ENCODE measurements around the gene C16orf90. TPM values are rescaled to one million over a fixed set of nuclear protein-coding genes. Genes with fewer than 3 reads are reported as not detected.
A peak's percentile ranks its signal among the peaks of the same experiment; 100 is the strongest.

C16orf90 gene
- total RNA-seq, 2 experiments from 2014 or later, result not detected

DNA sequence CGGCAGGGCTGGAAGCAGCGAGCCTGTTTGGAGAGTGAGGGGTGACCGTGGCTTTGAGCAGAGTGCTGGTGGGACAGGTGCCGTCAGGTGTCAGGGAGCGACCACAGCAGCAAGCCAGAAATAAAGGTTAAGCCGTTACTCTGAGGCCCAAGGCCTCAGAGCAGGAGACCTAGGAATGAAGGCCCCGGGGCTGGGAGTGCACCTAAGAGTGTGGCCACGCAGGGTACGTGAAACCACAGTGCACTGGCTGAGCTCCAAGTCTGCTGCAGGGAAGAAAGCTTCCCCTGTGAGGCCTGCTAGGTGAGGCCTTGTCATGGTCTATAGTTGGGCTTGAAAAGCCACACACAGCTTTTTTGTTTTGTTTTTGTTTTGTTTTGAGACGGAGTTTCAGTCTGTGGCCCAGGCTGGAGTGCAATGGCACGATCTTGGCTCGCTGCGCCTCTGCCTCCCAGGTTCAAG, 14.2 kb upstream of the C16orf90 start:
- POLR2A ChIA-PET, result interaction anchor here (0.6 to 3.5 kb wide), 11 partner anchors 10 to 907 kb away, joined by 3 to 34 read pairs (median 4); partner anchors contain the start of genes CLUAP1, CORO7, ZNF174 and ZNF263
- CTCF ChIA-PET, result interaction anchor here (1.0 kb wide), 1 partner anchor 8 kb away, joined by 4 read pairs; no protein-coding TSS in a partner anchor
- TF ChIP-seq CTCF (IDR thresholded peaks at IDR 0.05), result no peak
- ATAC-seq (ENCODE audit: poor library complexity) (peak; percentile 99), DNase-seq (peak; percentile 65 to 92 (median 84))
- Mint-ChIP-seq H3K27me3 (no peaks in the 10 kb centered on the region), H3K4me3 (peak overlapping the region; percentile 40), H3K4me1 (ENCODE audit: low read depth) (peaks cover 54% of the 10 kb centered on the region), H3K9me3 (no peaks in the 10 kb centered on the region), H3K36me3 (ENCODE audit: low read depth) (peaks cover 80% of the 10 kb centered on the region), H3K27ac (peak overlapping the region; percentile 98)
- H3K27me3 ChIP-seq (ENCODE audit: control insufficient read depth in 1 of 2, insufficient read depth in 2 of 2, low read length in 2 of 2), result no peaks in the 10 kb centered on the region
- H3K36me3 ChIP-seq (ENCODE audit: insufficient read depth, low read length), result peaks cover 61% of the 10 kb centered on the region
- H3K9me3 ChIP-seq (ENCODE audit: control insufficient read depth in 1 of 2, insufficient read depth in 1 of 2, low read length in 2 of 2), result no peaks in the 10 kb centered on the region
- H3K27ac ChIP-seq (ENCODE audit: low read depth in 1 of 2, low read length in 2 of 2), result peak overlapping the region; percentile 72 to 74
- H3K4me3 ChIP-seq (ENCODE audit: low read length), result peak overlapping the region; percentile 5
- peaks cover 50% of the 10 kb centered on the region for H3K4me1 ChIP-seq (ENCODE audit: insufficient read depth, low read length)
- intact Hi-C loops (cut with DNase I, micrococcal nuclease), result loop anchor here in 1 of 2 experiments (1.0 kb wide), 1 partner anchor 9 kb away; no protein-coding TSS in a partner anchor

- peaks cover 53% of the 10 kb centered on the region for H3K4me1 ChIP-seq (ENCODE audit: insufficient read depth, low read length)
- no peak for ATAC-seq (ENCODE audit: poor library complexity)
- POLR2A ChIA-PET, result interaction anchor here (0.6 to 3.5 kb wide), 5 partner anchors 9 to 907 kb away, joined by 3 to 34 read pairs (median 4); partner anchors contain the start of genes CLUAP1, CORO7 and ZNF263
Measured at GRCh38 chr16:3508736-3509135, 13.4 kb upstream of the C16orf90 start.

GRCh38 chr16:3503523-3503922, 8.2 kb upstream of the C16orf90 start:
- no peaks in the 10 kb centered on the region for H3K27me3 Mint-ChIP-seq

More at GRCh38 chr16:3508736-3509135, 13.4 kb upstream of the C16orf90 start:
- H3K9me3 Mint-ChIP-seq, result no peaks in the 10 kb centered on the region
- H3K4me1 Mint-ChIP-seq (ENCODE audit: low read depth), result peaks cover 62% of the 10 kb centered on the region
- H3K36me3 ChIP-seq (ENCODE audit: insufficient read depth, low read length), result peaks cover 53% of the 10 kb centered on the region
- no peaks in the 10 kb centered on the region for H3K9me3 ChIP-seq (ENCODE audit: control insufficient read depth in 1 of 2, insufficient read depth in 1 of 2, low read length in 2 of 2)
- H3K27me3 ChIP-seq (ENCODE audit: control insufficient read depth in 1 of 2, insufficient read depth in 2 of 2, low read length in 2 of 2), result no peaks in the 10 kb centered on the region
- H3K27ac Mint-ChIP-seq, result peak overlapping the region; percentile 98
- no peak for TF ChIP-seq CTCF (IDR thresholded peaks at IDR 0.05)
- H3K27me3 Mint-ChIP-seq, result no peaks in the 10 kb centered on the region
- H3K36me3 Mint-ChIP-seq (ENCODE audit: low read depth), result peaks cover 80% of the 10 kb centered on the region
- peak in 2 of 14 experiments; percentile 29 for DNase-seq
- intact Hi-C loops (cut with DNase I, micrococcal nuclease), result loop anchor here in 1 of 2 experiments (1.0 kb wide), 1 partner anchor 8 kb away; no protein-coding TSS in a partner anchor
- H3K4me3 Mint-ChIP-seq, result peak overlapping the region; percentile 0
- H3K27ac ChIP-seq (ENCODE audit: low read depth in 1 of 2, low read length in 2 of 2), result peak overlapping the region; percentile 72 to 74
- H3K4me3 ChIP-seq (ENCODE audit: low read length), result no peak overlapping the region
- CTCF ChIA-PET, result interaction anchor here (0.6 kb wide), 1 partner anchor 387 kb away, joined by 3 read pairs; no protein-coding TSS in a partner anchor

More at GRCh38 chr16:3503523-3503922, 8.2 kb upstream of the C16orf90 start:
- Histone ChIP-seq H3K36me3 (ENCODE audit: insufficient read depth, low read length) (peaks cover 25% of the 10 kb centered on the region), H3K9me3 (ENCODE audit: control insufficient read depth in 1 of 2, insufficient read depth in 1 of 2, low read length in 2 of 2) (peaks cover 0 to 7% of the 10 kb centered on the region in 2 experiments), H3K27ac (ENCODE audit: low read depth in 1 of 2, low read length in 2 of 2) (peak overlapping the region; percentile 42 to 66), H3K4me1 (ENCODE audit: insufficient read depth, low read length) (peaks cover 60% of the 10 kb centered on the region), H3K4me3 (ENCODE audit: low read length) (peak overlapping the region; percentile 25), H3K27me3 (ENCODE audit: control insufficient read depth in 1 of 2, insufficient read depth in 2 of 2, low read length in 2 of 2) (no peaks in the 10 kb centered on the region)
- Mint-ChIP-seq H3K4me1 (ENCODE audit: low read depth) (peaks cover 72% of the 10 kb centered on the region), H3K9me3 (no peaks in the 10 kb centered on the region), H3K4me3 (peak overlapping the region; percentile 83), H3K36me3 (ENCODE audit: low read depth) (peaks cover 47% of the 10 kb centered on the region), H3K27ac (peak overlapping the region; percentile 95)
- TF ChIP-seq CTCF (IDR thresholded peaks at IDR 0.05), result no peak
- ATAC-seq (ENCODE audit: poor library complexity) (peak; percentile 55), DNase-seq (peak; percentile 23 to 89 (median 62))
- intact Hi-C loops (cut with DNase I, micrococcal nuclease), result loop anchor here in 1 of 2 experiments (5.0 kb wide), 2 partner anchors 351 to 966 kb away; partner anchors contain the start of gene PDPK1
- POLR2A ChIA-PET, result interaction anchor here (0.7 to 2.3 kb wide), 3 partner anchors 9 to 103 kb away, joined by 3 to 6 read pairs (median 5); partner anchors contain the start of genes ZNF174 and ZSCAN32
- CTCF ChIA-PET, result interaction anchor here (0.6 to 1.3 kb wide), 2 partner anchors 46 to 374 kb away, joined by 3 to 4 read pairs; no protein-coding TSS in a partner anchor

Data from CD4-positive, alpha-beta T cell (primary cell).